ENCODE results near the gene SP8. TPM values are rescaled to one million over a fixed set of nuclear protein-coding genes. Genes with fewer than 3 reads are reported as not detected.

SP8 gene
- total and polyA plus RNA-seq, 11 donors: not detected

GRCh38 chr7:20794676-20795075 is 8.0 kb upstream of the SP8 start:
- Histone ChIP-seq H3K36me3 (no peaks in the 10 kb centered on the region), H3K27ac (no peak overlapping the region), H3K27me3 (peaks cover 72 to 98% (median 94%) of the 10 kb centered on the region in 9 donors), H3K4me3 (no peak overlapping the region), H3K4me1 (peaks cover 0 to 28% (median 7%) of the 10 kb centered on the region in 12 donors), H3K9me3 (no peaks in the 10 kb centered on the region)
- 7 to 10% (median 10%) methylated on average over 12 to 13 of the region's 13 CpGs for WGBS, 4 donors
- TF ChIP-seq CTCF (IDR thresholded peaks at IDR 0.05) (no peak), POLR2A (IDR thresholded peaks at IDR 0.05) (no peak)
- ATAC-seq (no peak), DNase-seq (no peak)
- intact Hi-C loops (cut with DNase I): no loop called here

GRCh38 chr7:20793694-20794394 is 7.2 kb upstream of the SP8 start:
- Histone ChIP-seq H3K4me3 (no peak overlapping the region), H3K36me3 (no peaks in the 10 kb centered on the region), H3K9me3 (no peaks in the 10 kb centered on the region), H3K27me3 (peaks cover 72 to 98% (median 94%) of the 10 kb centered on the region in 9 donors), H3K4me1 (peaks cover 0 to 26% (median 7%) of the 10 kb centered on the region in 12 donors), H3K27ac (no peak overlapping the region)
- intact Hi-C loops (cut with DNase I): no loop called here
- ATAC-seq (no peak), DNase-seq (no peak)
- no peak for TF ChIP-seq POLR2A (IDR thresholded peaks at IDR 0.05)
- TF ChIP-seq CTCF (IDR thresholded peaks at IDR 0.05): no peak
- 6 to 10% (median 8%) methylated on average over 15 of the region's 15 CpGs for WGBS, 4 donors

GRCh38 chr7:20793248-20793647 is 6.6 kb upstream of the SP8 start:
- no peak overlapping the region for H3K4me3 ChIP-seq
- intact Hi-C loops (cut with DNase I): no loop called here

More at GRCh38 chr7:20793248-20793647, 6.6 kb upstream of the SP8 start:
- Histone ChIP-seq H3K36me3 (no peaks in the 10 kb centered on the region), H3K9me3 (no peaks in the 10 kb centered on the region), H3K27me3 (peaks cover 68 to 98% (median 96%) of the 10 kb centered on the region in 9 donors), H3K4me1 (peaks cover 0 to 21% (median 7%) of the 10 kb centered on the region in 12 donors), H3K27ac (no peak overlapping the region)
- DNase-seq (no peak), ATAC-seq (no peak)
- TF ChIP-seq CTCF (IDR thresholded peaks at IDR 0.05) (no peak), POLR2A (IDR thresholded peaks at IDR 0.05) (no peak)
- WGBS, 4 donors: 8 to 10% (median 10%) methylated on average over 15 of the region's 15 CpGs

All from heart left ventricle (tissue), 16 donors.